Measurements from ENCODE around the gene BMPR1B. TPM values are rescaled to one million over a fixed set of nuclear protein-coding genes. Genes with fewer than 3 reads are reported as not detected.

The BMPR1B gene
- total and polyA plus RNA-seq, 2 of the 8 experiments (the other 6 are each of a cell fraction or from before 2014, with no cell fraction given), result 0.14 to 1.1 TPM

DNA sequence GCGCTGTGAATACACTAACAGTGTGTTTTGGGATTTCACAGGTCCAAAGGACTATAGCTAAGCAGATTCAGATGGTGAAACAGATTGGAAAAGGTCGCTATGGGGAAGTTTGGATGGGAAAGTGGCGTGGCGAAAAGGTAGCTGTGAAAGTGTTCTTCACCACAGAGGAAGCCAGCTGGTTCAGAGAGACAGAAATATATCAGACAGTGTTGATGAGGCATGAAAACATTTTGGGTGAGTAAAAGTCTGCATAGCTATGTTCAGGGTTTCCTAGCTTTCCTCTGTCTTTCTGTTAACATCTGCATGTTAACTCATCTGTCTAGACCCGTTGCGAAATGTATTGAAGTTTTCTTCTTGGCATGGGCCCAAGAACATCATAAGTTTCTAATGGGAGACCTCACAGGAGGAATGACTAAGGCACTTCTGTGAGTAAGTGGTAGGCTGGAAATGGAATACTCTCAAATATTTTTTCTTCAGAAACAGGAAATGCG lies 372.1 kb downstream of the BMPR1B start:
- H3K23ac ChIP-seq (ENCODE audit: insufficient read length), result no peak overlapping the region
- H2BK5ac ChIP-seq (ENCODE audit: low read depth, low read length), result no peak overlapping the region
- no peak overlapping the region for H2BK15ac ChIP-seq (ENCODE audit: low read length)
- H2BK120ac ChIP-seq (replicated peaks; ENCODE audit: low read depth, low read length), result no peak overlapping the region
- 94% methylated on average over 7 of the region's 7 CpGs; no CpG with 5 or more reads in 1 of the 2 experiments for WGBS, 2 experiments (ENCODE audit: extremely low coverage in 1 of 2, insufficient coverage in 1 of 2, insufficient read length in 1 of 2, insufficient replicate concordance in 2 of 2, low coverage in 1 of 2, low lambda C conversion rate in 2 of 2, missing lambda C conversion rate in 1 of 2)
- H3K23me2 ChIP-seq (ENCODE audit: low read depth, low read length), result no peaks in the 10 kb centered on the region
- H2BK20ac ChIP-seq (ENCODE audit: low read length), result no peak overlapping the region
- no peaks in the 10 kb centered on the region for H3K36me3 ChIP-seq (ENCODE audit: control insufficient read depth in 2 of 4, insufficient read depth in 4 of 4, low read length in 3 of 4)
- H3K9me3 ChIP-seq (ENCODE audit: insufficient read depth in 2 of 2, low read depth in 1 of 2, low read length in 1 of 2), result no peaks in the 10 kb centered on the region
- no peaks in the 10 kb centered on the region for H3K79me1 ChIP-seq (ENCODE audit: low read depth, low read length)
- H3K4me2 ChIP-seq (ENCODE audit: insufficient read depth in 1 of 2, low read depth in 2 of 2, low read length in 2 of 2), result no peak overlapping the region
- H3K4me3 ChIP-seq (ENCODE audit: extremely low read depth in 1 of 4, insufficient read depth in 2 of 4, low read depth in 3 of 4, low read length in 4 of 4), result no peak overlapping the region
- H3K56ac ChIP-seq (replicated peaks; ENCODE audit: insufficient read length, low read depth, low read length), result no peak overlapping the region
- no peak overlapping the region for H4K8ac ChIP-seq (ENCODE audit: extremely low read depth, insufficient read depth, low read length)
- no peak overlapping the region for H2AK5ac ChIP-seq (ENCODE audit: low read depth, low read length)
- FAIRE-seq (no peak), DNase-seq (ENCODE audit: low read depth in 1 of 2, low spot score in 2 of 2) (no peak)
- H3K4ac ChIP-seq (replicated peaks; ENCODE audit: insufficient read length, low read depth, low read length), result no peak overlapping the region
- H4K91ac ChIP-seq (replicated peaks; ENCODE audit: insufficient read length, low read length), result no peak overlapping the region
- no peak overlapping the region for H3K27ac ChIP-seq (ENCODE audit: low read depth, low read length)
- no peak overlapping the region for H4K5ac ChIP-seq (ENCODE audit: insufficient read length, low read depth, low read length)
- CTCF ChIA-PET (ENCODE audit: partially characterized antibody), result interaction anchor here (0.6 to 0.9 kb wide), 2 partner anchors 12 to 448 kb away, joined by 3 read pairs; no protein-coding TSS in a partner anchor
- H2AFZ ChIP-seq (ENCODE audit: low read length), result no peak overlapping the region
- POLR2A ChIA-PET (ENCODE audit: partially characterized antibody), result no interaction called here
- H3K18ac ChIP-seq (ENCODE audit: extremely low read depth, low read length), result no peak overlapping the region
- no peaks in the 10 kb centered on the region for H3K79me2 ChIP-seq (ENCODE audit: control insufficient read depth in 1 of 2, insufficient read depth in 2 of 2, low read length in 2 of 2)
- H3K9ac ChIP-seq (replicated peaks in 1 of 4; ENCODE audit: extremely low read depth in 1 of 4, low read depth in 3 of 4, low read length in 3 of 4), result no peak overlapping the region
- no peak overlapping the region for H2BK12ac ChIP-seq (ENCODE audit: low read depth, low read length)
- no peak overlapping the region for H3K14ac ChIP-seq (ENCODE audit: insufficient read length)
- no peaks in the 10 kb centered on the region for H4K20me1 ChIP-seq (replicated peaks in 1 of 2; ENCODE audit: control insufficient read depth in 1 of 2, insufficient read depth in 2 of 2, low read length in 2 of 2)
- H3K27me3 ChIP-seq (replicated peaks in 1 of 4; ENCODE audit: control insufficient read depth in 3 of 4, extremely low read depth in 1 of 4, insufficient read depth in 3 of 4, low read length in 3 of 4), result no peaks in the 10 kb centered on the region
- H3K4me1 ChIP-seq (replicated peaks in 1 of 4; ENCODE audit: control insufficient read depth in 3 of 4, insufficient read depth in 4 of 4, low read length in 3 of 4), result no peaks in the 10 kb centered on the region; a peak in 1 of 7 replicates
- TF ChIP-seq BACH1 (IDR thresholded peaks at IDR 0.05; ENCODE audit: low read length), result no peak
- no peak for TF ChIP-seq CTBP2 (IDR thresholded peaks at IDR 0.05; ENCODE audit: borderline replicate concordance, insufficient read depth, insufficient read length, low read length)
- TF ChIP-seq TCF12 (IDR thresholded peaks at IDR 0.05; ENCODE audit: low read depth, low read length), result no peak
- TF ChIP-seq, protein P1, sequence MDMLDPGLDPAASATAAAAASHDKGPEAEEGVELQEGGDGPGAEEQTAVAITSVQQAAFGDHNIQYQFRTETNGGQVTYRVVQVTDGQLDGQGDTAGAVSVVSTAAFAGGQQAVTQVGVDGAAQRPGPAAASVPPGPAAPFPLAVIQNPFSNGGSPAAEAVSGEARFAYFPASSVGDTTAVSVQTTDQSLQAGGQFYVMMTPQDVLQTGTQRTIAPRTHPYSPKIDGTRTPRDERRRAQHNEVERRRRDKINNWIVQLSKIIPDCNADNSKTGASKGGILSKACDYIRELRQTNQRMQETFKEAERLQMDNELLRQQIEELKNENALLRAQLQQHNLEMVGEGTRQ (IDR thresholded peaks at IDR 0.05; ENCODE audit: low read length), result no peak
- no peak for TF ChIP-seq FOSL1 (IDR thresholded peaks at IDR 0.05; ENCODE audit: insufficient read depth, low read depth, low read length)
- no peak for TF ChIP-seq SP1 (IDR thresholded peaks at IDR 0.05; ENCODE audit: low read depth, low read length)
- no peak for TF ChIP-seq TAF7 (optimal IDR thresholded peaks at IDR 0.05; ENCODE audit: borderline replicate concordance, low read depth, low read length)
- no peak for TF ChIP-seq CREB1 (IDR thresholded peaks at IDR 0.05)
- no peak for TF ChIP-seq SRF (IDR thresholded peaks at IDR 0.05; ENCODE audit: low read depth, low read length)
- no peak for TF ChIP-seq BCL11A (IDR thresholded peaks at IDR 0.05; ENCODE audit: low read depth in 2 of 2, low read length in 2 of 2)
- no peak for TF ChIP-seq EZH2 (IDR thresholded peaks at IDR 0.05; ENCODE audit: low read depth, low read length, severe bottlenecking)
- TF ChIP-seq SP4 (IDR thresholded peaks at IDR 0.05; ENCODE audit: low read length), result no peak

Measured in H1 (cell line).